H1 (cell line): ENCODE data around the gene SLC13A2. TPM values are rescaled to one million over a fixed set of nuclear protein-coding genes. Genes with fewer than 3 reads are reported as not detected.

Experiments
- CTCF ChIA-PET: fragments of 300-600 bp; sonication (Branson Sonifier 250); formaldehyde crosslinking; loops from one replicate; lab custom pipeline; 2021; ENCODE audit not compliant: partially characterized antibody; lab: Charles Lee
- POLR2A ChIA-PET: fragments of 300-600 bp; sonication (Branson Sonifier 250); formaldehyde crosslinking; loops from one replicate; lab custom pipeline; 2021; ENCODE audit warnings: inconsistent platforms; ENCODE audit not compliant: partially characterized antibody; lab: Charles Lee
- DNase-seq, 2 experiments: peaks; one replicate each; pipeline versions ENCODE4 v3.0.0 to v3.0.0-alpha.2; 2010 to 2022; ENCODE audit warnings: low spot score in 2 of 2, low read depth in 1 of 2, mixed read lengths in 1 of 2
- FAIRE-seq: peaks from 2 replicates; lab custom pipeline; 2011; peaks lifted over from hg19 to GRCh38; lab: Jason Lieb, UNC
- H2AFZ ChIP-seq: 2 replicates; pipeline ENCODE4 v1.8.1; 2012; ENCODE audit warnings: low read length, inconsistent platforms
- H2AK5ac ChIP-seq: 2 replicates; pipeline ENCODE4 v1.6.1; 2013; ENCODE audit warnings: low read depth, low read length
- H2BK120ac ChIP-seq: replicated peaks from 2 replicates; pipeline ENCODE3; 2013; ENCODE audit warnings: low read depth, low read length, inconsistent platforms
- H2BK12ac ChIP-seq: 2 replicates; pipeline ENCODE4 v1.6.1; 2013; ENCODE audit warnings: low read depth, low read length
- H2BK15ac ChIP-seq: 2 replicates; pipeline ENCODE4 v1.6.1; 2013; ENCODE audit warnings: low read length
- H2BK20ac ChIP-seq: 2 replicates; pipeline ENCODE4 v1.6.1; 2013; ENCODE audit warnings: low read length
- H2BK5ac ChIP-seq: 2 replicates; pipeline ENCODE4 v1.6.1; 2013; ENCODE audit warnings: low read depth, low read length
- H3K14ac ChIP-seq: 2 replicates; pipeline ENCODE4 v1.6.1; 2013; ENCODE audit warnings: inconsistent platforms; ENCODE audit not compliant: insufficient read length
- H3K18ac ChIP-seq: 2 replicates; pipeline ENCODE4 v1.6.1; 2013; ENCODE audit warnings: low read length; ENCODE audit errors: extremely low read depth
- H3K23ac ChIP-seq: 2 replicates; pipeline ENCODE4 v1.6.1; 2013; ENCODE audit warnings: inconsistent platforms; ENCODE audit not compliant: insufficient read length
- H3K23me2 ChIP-seq: 2 replicates; pipeline ENCODE4 v1.6.1; 2013; ENCODE audit warnings: low read depth, low read length
- H3K27ac ChIP-seq: 2 replicates; pipeline ENCODE4 v1.6.1; 2011; ENCODE audit warnings: low read depth, low read length, inconsistent platforms
- H3K27me3 ChIP-seq, 4 experiments: replicated peaks in 1 of 4; 1 replicate in 1 of 4; 2 replicates in 3 of 4; pipeline versions ENCODE4 v1.6.1 to v1.8.1; 2011 to 2013; ENCODE audit warnings: low read length in 3 of 4, mild to moderate bottlenecking in 3 of 4, inconsistent platforms in 2 of 4, mixed read lengths in 2 of 4, moderate library complexity in 1 of 4; ENCODE audit not compliant: control insufficient read depth in 3 of 4, insufficient read depth in 3 of 4; ENCODE audit errors: extremely low read depth in 1 of 4
- H3K36me3 ChIP-seq, 4 experiments: 2 replicates each; pipeline versions ENCODE4 v1.6.1 to v1.8.1; 2011 to 2013; ENCODE audit warnings: mild to moderate bottlenecking in 4 of 4, low read length in 3 of 4, moderate library complexity in 2 of 4, control low read depth in 1 of 4, inconsistent platforms in 1 of 4; ENCODE audit not compliant: insufficient read depth in 4 of 4, control insufficient read depth in 2 of 4
- H3K4ac ChIP-seq: replicated peaks from 2 replicates; pipeline ENCODE3; 2013; ENCODE audit warnings: low read length, low read depth, mixed read lengths, inconsistent platforms; ENCODE audit not compliant: insufficient read length
- H3K4me1 ChIP-seq, 4 experiments: replicated peaks in 1 of 4; 1 replicate in 1 of 4; 2 replicates in 3 of 4; pipeline versions ENCODE4 v1.6.1 to v1.8.1; 2011 to 2013; ENCODE audit warnings: low read length in 3 of 4, inconsistent platforms in 2 of 4, mixed read lengths in 1 of 4; ENCODE audit not compliant: insufficient read depth in 4 of 4, control insufficient read depth in 3 of 4
- H3K4me2 ChIP-seq, 2 experiments: 2 replicates each; pipeline versions ENCODE4 v1.6.1 to v1.8.1; 2011 to 2013; ENCODE audit warnings: low read depth in 2 of 2, low read length in 2 of 2, control low read depth in 1 of 2, inconsistent platforms in 1 of 2, mild to moderate bottlenecking in 1 of 2; ENCODE audit not compliant: insufficient read depth in 1 of 2
- H3K4me3 ChIP-seq, 4 experiments: fragments of 200-600, 300-600 bp in 1 of 4; sonication (generic), shearing (Covaris generic), sonication (Bioruptor Twin) in 1 of 4; 2 replicates each; pipeline versions ENCODE4 v1.5.1 to v1.8.1; 2011 to 2016; ENCODE audit warnings: low read length in 4 of 4, low read depth in 3 of 4, control low read depth in 2 of 4, inconsistent platforms in 2 of 4, mild to moderate bottlenecking in 2 of 4, mixed read lengths in 1 of 4, moderate library complexity in 1 of 4; ENCODE audit not compliant: insufficient read depth in 2 of 4; ENCODE audit errors: extremely low read depth in 1 of 4
- H3K56ac ChIP-seq: replicated peaks from 2 replicates; pipeline ENCODE3; 2013; ENCODE audit warnings: low read depth, mild to moderate bottlenecking, mixed read lengths, low read length, inconsistent platforms; ENCODE audit not compliant: insufficient read length
- H3K79me1 ChIP-seq: 2 replicates; pipeline ENCODE4 v1.6.1; 2013; ENCODE audit warnings: low read depth, low read length, control low read depth
- H3K79me2 ChIP-seq, 2 experiments: 2 replicates each; pipeline versions ENCODE4 v1.6.1 to v1.8.1; 2012 to 2013; ENCODE audit warnings: low read length in 2 of 2, mild to moderate bottlenecking in 2 of 2, inconsistent platforms in 1 of 2; ENCODE audit not compliant: insufficient read depth in 2 of 2, control insufficient read depth in 1 of 2
- H3K9ac ChIP-seq, 4 experiments: replicated peaks in 1 of 4; 1 replicate in 1 of 4; 2 replicates in 3 of 4; pipeline versions ENCODE4 v1.6.1 to v1.8.1; 2011 to 2013; ENCODE audit warnings: low read depth in 3 of 4, low read length in 3 of 4, control low read depth in 2 of 4, mild to moderate bottlenecking in 2 of 4, moderate library complexity in 2 of 4, inconsistent platforms in 1 of 4; ENCODE audit errors: extremely low read depth in 1 of 4
- H3K9me3 ChIP-seq, 2 experiments: 2 replicates each; pipeline versions ENCODE4 v1.6.1 to v1.8.1; 2012 to 2013; ENCODE audit warnings: mild to moderate bottlenecking in 2 of 2, moderate library complexity in 2 of 2, control low read depth in 1 of 2, inconsistent platforms in 1 of 2, low read depth in 1 of 2, low read length in 1 of 2, mixed read lengths in 1 of 2; ENCODE audit not compliant: insufficient read depth in 2 of 2
- H4K20me1 ChIP-seq, 2 experiments: replicated peaks in 1 of 2; 2 replicates each; pipeline versions ENCODE3 to v1.8.1; 2011 to 2013; ENCODE audit warnings: inconsistent platforms in 2 of 2, low read length in 2 of 2, mild to moderate bottlenecking in 1 of 2; ENCODE audit not compliant: insufficient read depth in 2 of 2, control insufficient read depth in 1 of 2
- H4K5ac ChIP-seq: 2 replicates; pipeline ENCODE4 v1.6.1; 2013; ENCODE audit warnings: low read length, low read depth, mixed read lengths, inconsistent platforms; ENCODE audit not compliant: insufficient read length
- H4K8ac ChIP-seq: 2 replicates; pipeline ENCODE4 v1.8.0; 2013; ENCODE audit warnings: mild to moderate bottlenecking, moderate library complexity, low read length, inconsistent platforms; ENCODE audit not compliant: insufficient read depth; ENCODE audit errors: extremely low read depth
- H4K91ac ChIP-seq: replicated peaks from 2 replicates; pipeline ENCODE3; 2013; ENCODE audit warnings: low read length, mixed read lengths, inconsistent platforms; ENCODE audit not compliant: insufficient read length
- GTF2F1 ChIP-seq: IDR thresholded peaks from 2 replicates; pipeline ENCODE4 v1.6.1; 2012; ENCODE audit warnings: low read depth, low read length, improper control_type of control experiment, borderline replicate concordance
- KDM1A ChIP-seq: fragments of 200-600, 300-600 bp; sonication (generic); IDR thresholded peaks from 2 replicates; pipeline ENCODE4 v1.7.1; 2016; ENCODE audit warnings: mild to moderate bottlenecking, low read length, borderline replicate concordance
- KDM4A ChIP-seq: IDR thresholded peaks from one replicate; pipeline ENCODE4 v1.7.1; 2012; ENCODE audit warnings: low read depth, mild to moderate bottlenecking, moderate library complexity, low read length, inconsistent platforms; ENCODE audit not compliant: severe bottlenecking
- RNF2 ChIP-seq: fragments of 200-900, 300-1000 bp; sonication (generic); IDR thresholded peaks from 2 replicates; pipeline ENCODE4 v1.7.1; 2016; ENCODE audit warnings: borderline replicate concordance, low read depth, mild to moderate bottlenecking, antibody characterized with exemption, low read length; ENCODE audit not compliant: poor library complexity, severe bottlenecking; ENCODE audit errors: missing control alignments
- SAP30 ChIP-seq: fragments of 300-600 bp; sonication (generic); IDR thresholded peaks from 2 replicates; pipeline ENCODE4 v1.7.1; 2012; ENCODE audit warnings: low read length, moderate library complexity, mild to moderate bottlenecking, inconsistent platforms; ENCODE audit not compliant: insufficient read depth, insufficient replicate concordance
- SIN3A ChIP-seq, 2 experiments: IDR thresholded peaks in 1 of 2; conservative IDR thresholded peaks in 1 of 2; 2 replicates each; pipeline ENCODE4 v1.6.1; 2011 to 2012; ENCODE audit warnings: low read length in 2 of 2, improper control_type of control experiment in 1 of 2, low read depth in 1 of 2, mild to moderate bottlenecking in 1 of 2
- TCF12 ChIP-seq: IDR thresholded peaks from 2 replicates; pipeline ENCODE4 v1.6.1; 2011; ENCODE audit warnings: low read depth, mild to moderate bottlenecking, low read length
- WGBS, 2 experiments: shearing (Covaris generic) in 1 of 2; methylation state at CpG; one replicate each; pipeline versions ENCODE4 v1.1.6 to v1.1.7; 2013 to 2015; ENCODE audit warnings: low lambda C conversion rate in 2 of 2, mixed read lengths in 2 of 2, inconsistent platforms in 1 of 2, low coverage in 1 of 2, missing lambda C conversion rate in 1 of 2; ENCODE audit not compliant: insufficient replicate concordance in 2 of 2, insufficient coverage in 1 of 2, insufficient read length in 1 of 2; ENCODE audit errors: extremely low coverage in 1 of 2, missing lambda C conversion rate in 1 of 2; 5-methylcytosine and 5-hydroxymethylcytosine counted together
- polyA plus RNA-seq, 7 experiments: library from polyadenylated mRNA; depleted of rRNA in 3 of 7; stranded (reverse) in 5 of 7; unstranded in 2 of 7; fragments of >200 nt in 5 of 7; fragments of 200-250 nt in 2 of 7; gene quantifications; 1 replicate in 5 of 7; 2 replicates in 1 of 7; 4 replicates in 1 of 7; pipeline versions ENCODE4 v1.2.1 to v1.2.3, GENCODE V29; 2011 to 2013; ENCODE audit warnings: missing spikeins in 2 of 7, mixed read lengths in 2 of 7
- total RNA-seq: library from RNA; stranded (reverse); fragmentation: NEBNext Ultra II Directional; extraction: Animal tissue kit (Norgen Biotek cat#: 25700); gene quantifications from 2 replicates; pipeline ENCODE4 v1.2.1, GENCODE V29; 2021

SLC13A2 gene
- total and polyA plus RNA-seq, 2 of the 8 experiments (the other 6 are each of a cell fraction or from before 2014, with no cell fraction given): not detected

GRCh38 chr17:28467456-28468025 lies 5.9 kb upstream of the SLC13A2 start:
- DNase-seq (no peak), FAIRE-seq (no peak)
- Histone ChIP-seq H3K9ac (no peak overlapping the region), H2BK12ac (no peak overlapping the region), H2BK5ac (no peak overlapping the region), H3K23ac (no peak overlapping the region), H3K14ac (no peak overlapping the region), H3K56ac (no peak overlapping the region), H3K23me2 (peaks cover under 1% of the 10 kb centered on the region; the same call in 1 of the 2 replicates), H3K36me3 (no peaks in the 10 kb centered on the region), H3K4me3 (no peak overlapping the region), H3K9me3 (no peaks in the 10 kb centered on the region), H2AK5ac (no peak overlapping the region), H2BK15ac (no peak overlapping the region), H3K27me3 (no peaks in the 10 kb centered on the region; a peak in 3 of 7 replicates), H2AFZ (no peak overlapping the region), H3K4me1 (peaks cover 0 to 3% (median under 1%) of the 10 kb centered on the region in 4 experiments; a peak in 1 of 7 replicates), H2BK120ac (no peak overlapping the region), H3K18ac (no peak overlapping the region), H4K5ac (no peak overlapping the region), H4K91ac (no peak overlapping the region), H4K20me1 (no peaks in the 10 kb centered on the region), H3K79me2 (no peaks in the 10 kb centered on the region), H3K4ac (no peak overlapping the region), H3K27ac (no peak overlapping the region), H3K4me2 (no peak overlapping the region), H2BK20ac (no peak overlapping the region), H3K79me1 (no peaks in the 10 kb centered on the region), H4K8ac (no peak overlapping the region)
- WGBS, 2 experiments: 81% methylated on average over 17 of the region's 17 CpGs; no CpG with 5 or more reads in 1 of the 2 experiments
- CTCF ChIA-PET: no interaction called here
- TF ChIP-seq TCF12 (no peak), KDM4A (no peak), GTF2F1 (no peak), SIN3A (conservative IDR thresholded peaks at IDR 0.05 in 1 of 2, IDR thresholded peaks at IDR 0.05 in 1 of 2; ENCODE audit: low read depth in 1 of 2, low read length in 2 of 2) (no peak), SAP30 (no peak), KDM1A (no peak), RNF2 (no peak)
- POLR2A ChIA-PET: no interaction called here
